ENCODE results near the gene SERBP1.

The SERBP1 gene

GRCh38 chr1:67431869-67432578 is 1.8 kb upstream of the SERBP1 start (continued):
- TF ChIP-seq BCL11B (tag by site-specific recombination; IDR thresholded peaks at IDR 0.05; ENCODE audit: low read depth) (no peak), ZBTB10 (tag by site-specific recombination; IDR thresholded peaks at IDR 0.05) (no peak), SP7 (tag by site-specific recombination; IDR thresholded peaks at IDR 0.05) (no peak; the same call in 1 of the 2 replicates), ZNF704 (tag by site-specific recombination; IDR thresholded peaks at IDR 0.05) (no peak), ZBTB48 (tag by site-specific recombination; IDR thresholded peaks at IDR 0.05) (no peak), ZNF174 (tag by site-specific recombination; IDR thresholded peaks at IDR 0.05) (no peak), ZNF792 (tag by site-specific recombination; IDR thresholded peaks at IDR 0.05) (no peak), TRIM28 (IDR thresholded peaks at IDR 0.05; ENCODE audit: borderline replicate concordance, low read length) (no peak; the same call in 1 of the 2 replicates), ZNF214 (tag by site-specific recombination; IDR thresholded peaks at IDR 0.05; ENCODE audit: borderline replicate concordance) (no peak), ZNF292 (tag by site-specific recombination; IDR thresholded peaks at IDR 0.05; ENCODE audit: borderline replicate concordance, low read depth) (no peak), ZNF324 (tag by site-specific recombination; IDR thresholded peaks at IDR 0.05) (no peak), ZNF580 (tag by site-specific recombination; IDR thresholded peaks at IDR 0.05) (no peak), ZNF18 (tag by site-specific recombination; IDR thresholded peaks at IDR 0.05) (no peak), ZBTB44 (tag by site-specific recombination; IDR thresholded peaks at IDR 0.05) (no peak), ZNF561 (tag by site-specific recombination; IDR thresholded peaks at IDR 0.05; ENCODE audit: borderline replicate concordance) (no peak), ZNF692 (tag by site-specific recombination; IDR thresholded peaks at IDR 0.05) (peak; percentile 12; the same call in 1 of the 2 replicates), ZNF639 (tag by site-specific recombination; IDR thresholded peaks at IDR 0.05) (no peak), ZNF624 (tag by site-specific recombination; IDR thresholded peaks at IDR 0.05) (no peak), MYNN (tag by site-specific recombination; IDR thresholded peaks at IDR 0.05; ENCODE audit: borderline replicate concordance) (no peak), ZBTB8A (tag by site-specific recombination; IDR thresholded peaks at IDR 0.05) (0 out of 2 replicates have a peak, but pooled peaks have one; percentile 14), ZBTB11 (tag by site-specific recombination; conservative IDR thresholded peaks at IDR 0.05; ENCODE audit: low read depth) (0 out of 2 replicates have a peak, but pooled peaks have one; percentile 15), ZNF416 (tag by site-specific recombination; IDR thresholded peaks at IDR 0.05) (no peak), ZNF560 (tag by site-specific recombination; IDR thresholded peaks at IDR 0.05; ENCODE audit: borderline replicate concordance) (no peak), ZNF48 (tag by site-specific recombination; IDR thresholded peaks at IDR 0.05) (no peak), SP2 (tag by site-specific recombination; IDR thresholded peaks at IDR 0.05) (peak; percentile 29)
